Measurements from ENCODE around the gene CASTOR1. TPM values are rescaled to one million over a fixed set of nuclear protein-coding genes. Genes with fewer than 3 reads are reported as not detected.

CASTOR1 gene
- total RNA-seq, 3 donors from 2014 or later = 15.5 to 26.6 (median 20.6) TPM

DNA sequence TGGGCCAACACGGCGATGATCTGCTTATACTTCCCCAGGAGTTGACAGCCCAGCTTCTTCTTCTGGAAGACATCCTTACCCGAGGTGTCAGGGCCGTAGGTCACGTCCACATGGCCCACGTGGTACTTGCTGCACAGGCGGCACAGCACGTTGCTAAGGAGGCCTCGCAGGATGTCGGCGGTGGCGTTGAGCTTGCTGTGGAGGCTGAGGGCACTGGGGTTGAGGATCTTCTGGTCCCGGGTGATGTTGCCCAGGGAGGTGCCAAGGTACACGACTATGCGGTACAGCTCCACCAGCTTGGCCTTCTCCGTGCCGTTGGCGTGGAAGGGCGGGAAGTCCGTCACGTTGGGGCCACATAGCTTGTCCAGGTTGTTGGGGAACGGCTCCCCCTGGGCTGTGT is 45.6 kb downstream of the CASTOR1 start:
- intact Hi-C loops (cut with DNase I; ENCODE audit: low total_unique reads) = no loop called here
- Histone ChIP-seq H3K9me3 (no peaks in the 10 kb centered on the region), H3K27me3 (no peaks in the 10 kb centered on the region), H3K36me3 (no peaks in the 10 kb centered on the region), H3K4me3 (no peak overlapping the region), H3K27ac (no peak overlapping the region), H3K4me1 (peaks cover 0 to 3% of the 10 kb centered on the region in 2 donors)
- DNase-seq (ENCODE audit: low spot score in 2 of 2) = no peak
- TF ChIP-seq POLR2AphosphoS5 (IDR thresholded peaks at IDR 0.05) (no peak), POLR2A (IDR thresholded peaks at IDR 0.05) (no peak)
- TF ChIP-seq, protein P1, sequence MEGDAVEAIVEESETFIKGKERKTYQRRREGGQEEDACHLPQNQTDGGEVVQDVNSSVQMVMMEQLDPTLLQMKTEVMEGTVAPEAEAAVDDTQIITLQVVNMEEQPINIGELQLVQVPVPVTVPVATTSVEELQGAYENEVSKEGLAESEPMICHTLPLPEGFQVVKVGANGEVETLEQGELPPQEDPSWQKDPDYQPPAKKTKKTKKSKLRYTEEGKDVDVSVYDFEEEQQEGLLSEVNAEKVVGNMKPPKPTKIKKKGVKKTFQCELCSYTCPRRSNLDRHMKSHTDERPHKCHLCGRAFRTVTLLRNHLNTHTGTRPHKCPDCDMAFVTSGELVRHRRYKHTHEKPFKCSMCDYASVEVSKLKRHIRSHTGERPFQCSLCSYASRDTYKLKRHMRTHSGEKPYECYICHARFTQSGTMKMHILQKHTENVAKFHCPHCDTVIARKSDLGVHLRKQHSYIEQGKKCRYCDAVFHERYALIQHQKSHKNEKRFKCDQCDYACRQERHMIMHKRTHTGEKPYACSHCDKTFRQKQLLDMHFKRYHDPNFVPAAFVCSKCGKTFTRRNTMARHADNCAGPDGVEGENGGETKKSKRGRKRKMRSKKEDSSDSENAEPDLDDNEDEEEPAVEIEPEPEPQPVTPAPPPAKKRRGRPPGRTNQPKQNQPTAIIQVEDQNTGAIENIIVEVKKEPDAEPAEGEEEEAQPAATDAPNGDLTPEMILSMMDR (IDR thresholded peaks at IDR 0.05) = no peak

DNA sequence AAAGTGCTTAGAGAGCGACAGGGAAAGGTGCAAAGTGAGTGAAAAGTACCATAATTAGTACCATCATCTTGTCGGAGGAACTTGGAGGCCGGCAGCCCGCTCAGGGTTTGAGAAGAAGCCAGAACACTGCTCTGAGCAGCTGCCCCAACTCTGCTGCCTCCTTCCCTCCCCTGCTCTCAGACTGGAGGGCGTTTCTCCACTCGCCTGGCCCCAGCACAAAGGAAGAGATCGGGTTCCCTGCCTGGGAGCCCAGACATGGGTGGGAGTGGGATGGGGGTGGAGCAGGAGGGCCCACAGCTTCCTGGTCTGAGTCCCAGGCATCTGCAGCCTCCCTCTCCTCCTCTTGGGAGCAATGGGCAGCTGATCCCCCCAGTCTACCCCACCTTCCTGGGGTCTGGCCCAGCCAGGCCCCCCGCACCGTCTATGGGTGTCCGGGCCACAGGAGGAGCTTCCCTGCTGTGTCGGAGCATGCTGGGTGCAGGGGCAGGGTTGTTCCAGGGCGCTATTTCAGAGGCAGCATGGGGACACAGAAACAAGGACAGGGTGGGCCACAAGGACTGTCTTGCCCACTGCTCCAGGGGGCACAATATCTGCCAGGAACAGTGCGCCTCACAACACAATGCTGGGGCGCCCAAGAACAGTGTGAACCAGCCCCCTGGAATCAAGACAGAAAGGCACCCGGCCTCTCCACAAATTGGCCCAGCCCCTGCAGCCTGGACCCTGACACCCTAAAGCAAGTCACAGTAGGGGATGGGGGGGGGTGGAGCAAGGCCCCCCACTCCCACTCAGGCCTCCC is 47.5 kb downstream of the CASTOR1 start:
- no peaks in the 10 kb centered on the region for H3K9me3 ChIP-seq
- no peak overlapping the region for H3K27ac ChIP-seq
- H3K4me1 ChIP-seq = peaks cover 0 to under 1% of the 10 kb centered on the region in 2 donors
- H3K36me3 ChIP-seq = no peaks in the 10 kb centered on the region
- no peak overlapping the region for H3K4me3 ChIP-seq
- H3K27me3 ChIP-seq = no peaks in the 10 kb centered on the region
- TF ChIP-seq, protein P1 (IDR thresholded peaks at IDR 0.05) = no peak
- TF ChIP-seq POLR2A (IDR thresholded peaks at IDR 0.05) (no peak), POLR2AphosphoS5 (IDR thresholded peaks at IDR 0.05) (no peak)
- intact Hi-C loops (cut with DNase I; ENCODE audit: low total_unique reads) = no loop called here
- no peak for DNase-seq (ENCODE audit: low spot score in 2 of 2)

GRCh38 chr22:30240541-30241417 is 48.5 kb downstream of the CASTOR1 start:
- intact Hi-C loops (cut with DNase I; ENCODE audit: low total_unique reads) = no loop called here
- TF ChIP-seq, protein P1 (IDR thresholded peaks at IDR 0.05) = no peak
- TF ChIP-seq POLR2AphosphoS5 (IDR thresholded peaks at IDR 0.05) = no peak
- TF ChIP-seq POLR2A (IDR thresholded peaks at IDR 0.05) = no peak
- H3K4me3 ChIP-seq = no peak overlapping the region
- H3K9me3 ChIP-seq = no peaks in the 10 kb centered on the region
- no peaks in the 10 kb centered on the region for H3K36me3 ChIP-seq
- DNase-seq (ENCODE audit: low spot score in 2 of 2) = no peak
- no peak overlapping the region for H3K27ac ChIP-seq
- no peaks in the 10 kb centered on the region for H3K27me3 ChIP-seq
- H3K4me1 ChIP-seq = peaks cover 0 to 4% of the 10 kb centered on the region in 2 donors

GRCh38 chr22:30239488-30240405 is 49.6 kb downstream of the CASTOR1 start:
- DNase-seq (ENCODE audit: low spot score in 2 of 2) = no peak
- peaks cover 0 to 8% of the 10 kb centered on the region in 2 donors for H3K4me1 ChIP-seq
- no peaks in the 10 kb centered on the region for H3K9me3 ChIP-seq
- intact Hi-C loops (cut with DNase I; ENCODE audit: low total_unique reads) = no loop called here
- no peaks in the 10 kb centered on the region for H3K27me3 ChIP-seq
- H3K27ac ChIP-seq = no peak overlapping the region
- TF ChIP-seq POLR2A (IDR thresholded peaks at IDR 0.05) = no peak
- TF ChIP-seq, protein P1 (IDR thresholded peaks at IDR 0.05) = no peak
- TF ChIP-seq POLR2AphosphoS5 (IDR thresholded peaks at IDR 0.05) = no peak
- no peaks in the 10 kb centered on the region for H3K36me3 ChIP-seq
- H3K4me3 ChIP-seq = no peak overlapping the region

All from breast epithelium (tissue), 4 donors.